GM12891 (cell line): ENCODE data around the gene RPL11.

Source experiments
- DNase-seq: peaks from one replicate; pipeline ENCODE4 v3.0.0; 2011; ENCODE audit warnings: low spot score; ENCODE audit not compliant: insufficient read length
- FAIRE-seq: peaks from 2 replicates; lab custom pipeline; 2011; peaks lifted over from hg19 to GRCh38; lab: Jason Lieb, UNC
- PAX5 ChIP-seq: IDR thresholded peaks from 2 replicates; pipeline ENCODE4 v1.6.1; 2011; ENCODE audit warnings: low read length, moderate library complexity, mild to moderate bottlenecking; ENCODE audit not compliant: insufficient read depth, severe bottlenecking
- POLR2A ChIP-seq: IDR thresholded peaks from 2 replicates; pipeline ENCODE4 v1.6.1; 2011; ENCODE audit warnings: low read depth, low read length, control low read depth
- POLR2AphosphoS5 ChIP-seq: IDR thresholded peaks from 2 replicates; pipeline ENCODE4 v1.6.1; 2011; ENCODE audit warnings: low read depth, low read length, control low read depth
- POU2F2 ChIP-seq: IDR thresholded peaks from 2 replicates; pipeline ENCODE4 v1.6.1; 2011; ENCODE audit warnings: low read depth, mild to moderate bottlenecking, control low read depth, low read length, moderate library complexity
- SPI1 ChIP-seq: IDR thresholded peaks from 2 replicates; pipeline ENCODE4 v1.6.1; 2011; ENCODE audit warnings: low read depth, low read length, control low read depth
- TAF1 ChIP-seq: IDR thresholded peaks from 2 replicates; pipeline ENCODE4 v1.6.1; 2011; ENCODE audit warnings: low read depth, low read length, control low read depth

The RPL11 gene

GRCh38 chr1:23699280-23700179 is 7.9 kb downstream of the RPL11 start:
- DNase-seq, result no peak
- FAIRE-seq, result peak; percentile 35
- TF ChIP-seq POLR2A (0 out of 2 replicates have a peak, but pooled peaks have one; percentile 20), POLR2AphosphoS5 (peak; percentile 26; the same call in 1 of the 2 replicates), PAX5 (no peak), TAF1 (no peak)

- FAIRE-seq (no peak), DNase-seq (no peak)
- TF ChIP-seq POLR2AphosphoS5 (peak; percentile 49), POU2F2 (no peak)
Observed at GRCh38 chr1:23701310-23701709, 9.7 kb downstream of the RPL11 start.

- DNase-seq, result no peak
- TF ChIP-seq POLR2AphosphoS5, result no peak
- TF ChIP-seq SPI1, result no peak
- no peak for TF ChIP-seq TAF1
- no peak for TF ChIP-seq PAX5
- TF ChIP-seq POLR2A, result no peak
- no peak for TF ChIP-seq POU2F2
- no peak for FAIRE-seq
Observed at GRCh38 chr1:23701996-23702395, 10.4 kb downstream of the RPL11 start.

GRCh38 chr1:23704834-23705495 is 13.4 kb downstream of the RPL11 start:
- TF ChIP-seq SPI1, result no peak
- TF ChIP-seq POU2F2, result no peak
- no peak for TF ChIP-seq POLR2A
- TF ChIP-seq POLR2AphosphoS5, result no peak
- TF ChIP-seq TAF1, result no peak
- TF ChIP-seq PAX5, result no peak
- DNase-seq (no peak), FAIRE-seq (no peak)

- no peak for DNase-seq
- TF ChIP-seq POLR2AphosphoS5 (no peak), POU2F2 (no peak), PAX5 (no peak), SPI1 (no peak), TAF1 (no peak), POLR2A (no peak)
- no peak for FAIRE-seq
Observed at GRCh38 chr1:23709229-23709628, 17.6 kb downstream of the RPL11 start.

- TF ChIP-seq POLR2A, result no peak
- TF ChIP-seq SPI1, result no peak
- TF ChIP-seq POLR2AphosphoS5, result no peak
- TF ChIP-seq POU2F2, result no peak
- no peak for TF ChIP-seq PAX5
- TF ChIP-seq TAF1, result no peak
- no peak for DNase-seq
- peak; percentile 68 for FAIRE-seq
Observed at GRCh38 chr1:23718482-23718881, 26.9 kb downstream of the RPL11 start.

GRCh38 chr1:23719162-23719820 is 27.7 kb downstream of the RPL11 start:
- DNase-seq, result no peak
- no peak for TF ChIP-seq POLR2A
- peak; percentile 57; the same call in 1 of the 2 replicates for TF ChIP-seq SPI1
- FAIRE-seq, result peak; percentile 89

- TF ChIP-seq POLR2AphosphoS5 (peak; percentile 74), TAF1 (0 out of 2 replicates have a peak, but pooled peaks have one; percentile 54), POU2F2 (peak; percentile 62), POLR2A (peak; percentile 55), PAX5 (no peak), SPI1 (peak; percentile 89)
- DNase-seq (no peak), FAIRE-seq (peak; percentile 94)
Observed at GRCh38 chr1:23720256-23720995, 28.8 kb downstream of the RPL11 start.

- no peak for TF ChIP-seq POLR2A
- TF ChIP-seq POU2F2, result peak; percentile 96
- no peak for DNase-seq
- peak; percentile 76 for FAIRE-seq
Observed at GRCh38 chr1:23722652-23723051, 31.0 kb downstream of the RPL11 start.
